IMR-90 (cell line): ENCODE measurements around the gene NKIRAS1.

Experiments used
- BHLHE40 ChIP-seq: fragments of 150-350 bp; IDR thresholded peaks from 2 replicates; pipeline ENCODE4 v1.6.1; 2016; ENCODE audit warnings: mild to moderate bottlenecking, low read depth, low read length
- MXI1 ChIP-seq: IDR thresholded peaks from 2 replicates; pipeline ENCODE4 v1.6.1; 2012; ENCODE audit warnings: low read depth, mild to moderate bottlenecking, low read length, moderate library complexity, borderline replicate concordance
- NFE2L2 ChIP-seq: fragments of 150-350 bp; IDR thresholded peaks from 2 replicates; pipeline ENCODE4 v1.6.1; 2016; ENCODE audit warnings: low read depth, mild to moderate bottlenecking, low read length
- POLR2A ChIP-seq: IDR thresholded peaks from 2 replicates; pipeline ENCODE4 v1.6.1; 2012; ENCODE audit warnings: mild to moderate bottlenecking, low read depth, low read length
- RAD21 ChIP-seq: IDR thresholded peaks from 2 replicates; pipeline ENCODE4 v1.6.1; 2012; ENCODE audit warnings: low read length, improper control_type of control experiment
- RCOR1 ChIP-seq: IDR thresholded peaks from 2 replicates; pipeline ENCODE4 v1.6.1; 2012; ENCODE audit warnings: mild to moderate bottlenecking, low read length, improper control_type of control experiment; ENCODE audit not compliant: insufficient replicate concordance
- RFX5 ChIP-seq: IDR thresholded peaks from 2 replicates; pipeline ENCODE4 v1.8.0; 2012; ENCODE audit warnings: low read depth, mild to moderate bottlenecking, low read length, moderate library complexity
- SMC3 ChIP-seq: fragments of 150-350 bp; IDR thresholded peaks from 2 replicates; pipeline ENCODE4 v1.6.1; 2016; ENCODE audit warnings: low read depth, mild to moderate bottlenecking, antibody characterized with exemption, low read length, moderate library complexity
- TF ChIP-seq, protein P1 (sequence below): conservative IDR thresholded peaks from 2 replicates; pipeline ENCODE4 v1.5.1; 2012; ENCODE audit warnings: mild to moderate bottlenecking, low read depth, low read length, improper control_type of control experiment
- TF ChIP-seq, protein P2 (sequence below): fragments of 150-350 bp; IDR thresholded peaks from 2 replicates; pipeline ENCODE4 v1.6.1; 2017; ENCODE audit warnings: mild to moderate bottlenecking, antibody characterized with exemption, low read length, low read depth
- TF ChIP-seq, protein P3 (sequence below): fragments of 150-350 bp; IDR thresholded peaks from 2 replicates; pipeline ENCODE4 v1.6.1; 2016; ENCODE audit warnings: low read depth, mild to moderate bottlenecking, low read length, moderate library complexity, borderline replicate concordance

DNA sequence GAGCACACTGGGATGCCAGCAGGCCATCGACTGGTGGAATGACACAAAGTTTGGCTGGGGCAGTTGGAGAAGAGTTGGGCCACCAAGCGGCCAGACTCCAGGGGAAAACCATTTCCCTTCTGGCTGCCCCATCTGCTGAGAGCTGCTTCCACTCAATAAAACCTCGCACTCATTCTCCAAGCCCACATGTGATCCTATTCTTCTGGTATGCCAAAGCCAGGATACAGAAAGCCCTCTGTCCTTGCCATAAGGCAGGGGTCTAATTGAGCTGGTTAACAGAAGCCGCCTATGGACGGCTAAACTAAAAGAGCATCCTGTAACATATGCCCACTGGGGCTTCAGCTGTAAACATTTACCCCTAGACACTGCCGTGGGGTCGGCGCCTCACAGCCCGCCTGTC is 55.1 kb downstream of the NKIRAS1 start:
- TF ChIP-seq MXI1 (no peak), POLR2A (no peak), RCOR1 (no peak), BHLHE40 (no peak), RAD21 (no peak), RFX5 (no peak), NFE2L2 (no peak), SMC3 (no peak)
- TF ChIP-seq, protein P1, sequence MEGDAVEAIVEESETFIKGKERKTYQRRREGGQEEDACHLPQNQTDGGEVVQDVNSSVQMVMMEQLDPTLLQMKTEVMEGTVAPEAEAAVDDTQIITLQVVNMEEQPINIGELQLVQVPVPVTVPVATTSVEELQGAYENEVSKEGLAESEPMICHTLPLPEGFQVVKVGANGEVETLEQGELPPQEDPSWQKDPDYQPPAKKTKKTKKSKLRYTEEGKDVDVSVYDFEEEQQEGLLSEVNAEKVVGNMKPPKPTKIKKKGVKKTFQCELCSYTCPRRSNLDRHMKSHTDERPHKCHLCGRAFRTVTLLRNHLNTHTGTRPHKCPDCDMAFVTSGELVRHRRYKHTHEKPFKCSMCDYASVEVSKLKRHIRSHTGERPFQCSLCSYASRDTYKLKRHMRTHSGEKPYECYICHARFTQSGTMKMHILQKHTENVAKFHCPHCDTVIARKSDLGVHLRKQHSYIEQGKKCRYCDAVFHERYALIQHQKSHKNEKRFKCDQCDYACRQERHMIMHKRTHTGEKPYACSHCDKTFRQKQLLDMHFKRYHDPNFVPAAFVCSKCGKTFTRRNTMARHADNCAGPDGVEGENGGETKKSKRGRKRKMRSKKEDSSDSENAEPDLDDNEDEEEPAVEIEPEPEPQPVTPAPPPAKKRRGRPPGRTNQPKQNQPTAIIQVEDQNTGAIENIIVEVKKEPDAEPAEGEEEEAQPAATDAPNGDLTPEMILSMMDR = no peak
- TF ChIP-seq, protein P2, sequence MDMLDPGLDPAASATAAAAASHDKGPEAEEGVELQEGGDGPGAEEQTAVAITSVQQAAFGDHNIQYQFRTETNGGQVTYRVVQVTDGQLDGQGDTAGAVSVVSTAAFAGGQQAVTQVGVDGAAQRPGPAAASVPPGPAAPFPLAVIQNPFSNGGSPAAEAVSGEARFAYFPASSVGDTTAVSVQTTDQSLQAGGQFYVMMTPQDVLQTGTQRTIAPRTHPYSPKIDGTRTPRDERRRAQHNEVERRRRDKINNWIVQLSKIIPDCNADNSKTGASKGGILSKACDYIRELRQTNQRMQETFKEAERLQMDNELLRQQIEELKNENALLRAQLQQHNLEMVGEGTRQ = no peak
- TF ChIP-seq, protein P3, sequence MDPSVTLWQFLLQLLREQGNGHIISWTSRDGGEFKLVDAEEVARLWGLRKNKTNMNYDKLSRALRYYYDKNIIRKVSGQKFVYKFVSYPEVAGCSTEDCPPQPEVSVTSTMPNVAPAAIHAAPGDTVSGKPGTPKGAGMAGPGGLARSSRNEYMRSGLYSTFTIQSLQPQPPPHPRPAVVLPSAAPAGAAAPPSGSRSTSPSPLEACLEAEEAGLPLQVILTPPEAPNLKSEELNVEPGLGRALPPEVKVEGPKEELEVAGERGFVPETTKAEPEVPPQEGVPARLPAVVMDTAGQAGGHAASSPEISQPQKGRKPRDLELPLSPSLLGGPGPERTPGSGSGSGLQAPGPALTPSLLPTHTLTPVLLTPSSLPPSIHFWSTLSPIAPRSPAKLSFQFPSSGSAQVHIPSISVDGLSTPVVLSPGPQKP = no peak
